ENCODE measurements around the gene FAM50A.

The FAM50A gene

GRCh38 chrX:154473683-154474082 lies 29.7 kb downstream of the FAM50A start:
- Mint-ChIP-seq H3K4me1 (ENCODE audit: low read depth) (peaks cover 7% of the 10 kb centered on the region), H3K27me3 (no peaks in the 10 kb centered on the region), H3K4me3 (no peak overlapping the region), H3K27ac (no peak overlapping the region), H3K36me3 (no peaks in the 10 kb centered on the region), H3K9me3 (ENCODE audit: low read depth) (no peaks in the 10 kb centered on the region)

GRCh38 chrX:154476821-154477220 lies 32.9 kb downstream of the FAM50A start:
- Mint-ChIP-seq H3K27ac (no peak overlapping the region), H3K36me3 (no peaks in the 10 kb centered on the region), H3K4me3 (peak overlapping the region; percentile 32)

GRCh38 chrX:154477891-154478477 lies 34.0 kb downstream of the FAM50A start:
- Mint-ChIP-seq H3K27me3 (no peaks in the 10 kb centered on the region), H3K9me3 (ENCODE audit: low read depth) (no peaks in the 10 kb centered on the region), H3K27ac (peak overlapping the region; percentile 66), H3K4me3 (peak overlapping the region; percentile 88), H3K4me1 (ENCODE audit: low read depth) (peaks cover 12% of the 10 kb centered on the region), H3K36me3 (no peaks in the 10 kb centered on the region)

More at GRCh38 chrX:154476821-154477220, 32.9 kb downstream of the FAM50A start:
- Mint-ChIP-seq H3K4me1 (ENCODE audit: low read depth) (peaks cover 12% of the 10 kb centered on the region), H3K27me3 (no peaks in the 10 kb centered on the region), H3K9me3 (ENCODE audit: low read depth) (no peaks in the 10 kb centered on the region)

- Mint-ChIP-seq H3K36me3 (no peaks in the 10 kb centered on the region), H3K9me3 (ENCODE audit: low read depth) (no peaks in the 10 kb centered on the region), H3K27me3 (no peaks in the 10 kb centered on the region), H3K4me1 (ENCODE audit: low read depth) (peaks cover 12% of the 10 kb centered on the region), H3K27ac (peak within 1 kb of the TSS; percentile 92), H3K4me3 (peak within 1 kb of the TSS; percentile 88)
Measured at GRCh38 chrX:154478728-154479622, 35.0 kb downstream of the FAM50A start, which contains the start of gene LAGE3. TSS of gene LAGE3 (minus strand) at chrX:154479281. CDS start at chrX:154478915, 366 bp downstream.

- no peak overlapping the region for H3K4me3 Mint-ChIP-seq
- H3K4me1 Mint-ChIP-seq (ENCODE audit: low read depth): peaks cover 18% of the 10 kb centered on the region
Measured at GRCh38 chrX:154481195-154481594, 37.3 kb downstream of the FAM50A start.

GRCh38 chrX:154481911-154482601 lies 38.1 kb downstream of the FAM50A start:
- peaks cover 18% of the 10 kb centered on the region for H3K4me1 Mint-ChIP-seq (ENCODE audit: low read depth)
- H3K9me3 Mint-ChIP-seq (ENCODE audit: low read depth): no peaks in the 10 kb centered on the region
- no peak overlapping the region for H3K27ac Mint-ChIP-seq
- no peaks in the 10 kb centered on the region for H3K36me3 Mint-ChIP-seq
- H3K27me3 Mint-ChIP-seq: no peaks in the 10 kb centered on the region
- H3K4me3 Mint-ChIP-seq: no peak overlapping the region

More at GRCh38 chrX:154481195-154481594, 37.3 kb downstream of the FAM50A start:
- Mint-ChIP-seq H3K9me3 (ENCODE audit: low read depth) (no peaks in the 10 kb centered on the region), H3K27ac (peak overlapping the region; percentile 68), H3K27me3 (no peaks in the 10 kb centered on the region), H3K36me3 (no peaks in the 10 kb centered on the region)

GRCh38 chrX:154482786-154483185 lies 38.8 kb downstream of the FAM50A start:
- Mint-ChIP-seq H3K9me3 (ENCODE audit: low read depth) (no peaks in the 10 kb centered on the region), H3K4me1 (ENCODE audit: low read depth) (peaks cover 12% of the 10 kb centered on the region), H3K36me3 (no peaks in the 10 kb centered on the region), H3K27me3 (no peaks in the 10 kb centered on the region), H3K4me3 (no peak overlapping the region), H3K27ac (no peak overlapping the region)

- peak overlapping the region; percentile 61 for H3K27ac Mint-ChIP-seq
- H3K27me3 Mint-ChIP-seq: no peaks in the 10 kb centered on the region
- peak overlapping the region; percentile 64 for H3K4me3 Mint-ChIP-seq
- H3K36me3 Mint-ChIP-seq: no peaks in the 10 kb centered on the region
- peaks cover 12% of the 10 kb centered on the region for H3K4me1 Mint-ChIP-seq (ENCODE audit: low read depth)
- no peaks in the 10 kb centered on the region for H3K9me3 Mint-ChIP-seq (ENCODE audit: low read depth)
Measured at GRCh38 chrX:154483325-154483724, 39.4 kb downstream of the FAM50A start.

- H3K27ac Mint-ChIP-seq: peak overlapping the region; percentile 46
- H3K9me3 Mint-ChIP-seq (ENCODE audit: low read depth): no peaks in the 10 kb centered on the region
Measured at GRCh38 chrX:154484255-154485149, 40.6 kb downstream of the FAM50A start.

GRCh38 chrX:154485150-154486051 lies 41.5 kb downstream of the FAM50A start:
- Mint-ChIP-seq H3K4me3 (peak overlapping the region; percentile 78), H3K27ac (peak overlapping the region; percentile 28), H3K9me3 (ENCODE audit: low read depth) (no peaks in the 10 kb centered on the region), H3K36me3 (no peaks in the 10 kb centered on the region), H3K27me3 (no peaks in the 10 kb centered on the region), H3K4me1 (ENCODE audit: low read depth) (peaks cover 15% of the 10 kb centered on the region)

More at GRCh38 chrX:154484255-154485149, 40.6 kb downstream of the FAM50A start:
- peaks cover 14% of the 10 kb centered on the region for H3K4me1 Mint-ChIP-seq (ENCODE audit: low read depth)
- no peaks in the 10 kb centered on the region for H3K27me3 Mint-ChIP-seq
- no peaks in the 10 kb centered on the region for H3K36me3 Mint-ChIP-seq
- H3K4me3 Mint-ChIP-seq: peak overlapping the region; percentile 78

GRCh38 chrX:154486052-154486395 lies 42.1 kb downstream of the FAM50A start:
- Mint-ChIP-seq H3K27me3 (no peaks in the 10 kb centered on the region), H3K9me3 (ENCODE audit: low read depth) (no peaks in the 10 kb centered on the region), H3K27ac (no peak overlapping the region), H3K4me1 (ENCODE audit: low read depth) (peaks cover 15% of the 10 kb centered on the region), H3K4me3 (no peak overlapping the region), H3K36me3 (no peaks in the 10 kb centered on the region)

- Mint-ChIP-seq H3K4me3 (peak within 1 kb of the TSS; percentile 84), H3K27ac (peak within 1 kb of the TSS; percentile 68), H3K27me3 (no peaks in the 10 kb centered on the region), H3K9me3 (ENCODE audit: low read depth) (no peaks in the 10 kb centered on the region), H3K4me1 (ENCODE audit: low read depth) (peaks cover 15% of the 10 kb centered on the region), H3K36me3 (no peaks in the 10 kb centered on the region)
Measured at GRCh38 chrX:154486396-154487207, 42.7 kb downstream of the FAM50A start, which contains the start of gene UBL4A. TSS of gene UBL4A (minus strand) at chrX:154486615. CDS start at chrX:154486584, 31 bp downstream.

All from activated naive CD8-positive, alpha-beta T cell (primary cell).